ENCODE measurements around the gene PICK1.
A peak's percentile ranks its signal among the peaks of the same experiment; 100 is the strongest.
"Not testable (repeated sequence)": the region's sequence is repeated elsewhere in the genome, so short reads cannot be mapped to it uniquely, and the experiment has no call there.

The PICK1 gene

GRCh38 chr22:38031491-38031890 lies 25.7 kb upstream of the PICK1 start:
- Histone ChIP-seq H3K9me3 (ENCODE audit: control insufficient read depth, low read length) (no peaks in the 10 kb centered on the region), H3K27me3 (ENCODE audit: control insufficient read depth, insufficient read depth, low read length, poor library complexity, severe bottlenecking) (no peaks in the 10 kb centered on the region), H3K4me1 (ENCODE audit: control insufficient read depth, insufficient read depth, low read length) (peaks cover 57% of the 10 kb centered on the region), H3K36me3 (ENCODE audit: control insufficient read depth, insufficient read depth, low read length) (no peaks in the 10 kb centered on the region), H3K27ac (ENCODE audit: insufficient read depth, low read depth, low read length, poor library complexity, severe bottlenecking) (no peak overlapping the region), H3K4me3 (ENCODE audit: insufficient read depth, low read depth, low read length) (no peak overlapping the region)
- WGBS, 2 experiments, result 91 to 93% methylated on average over 12 of the region's 12 CpGs

GRCh38 chr22:38032681-38033521 lies 24.3 kb upstream of the PICK1 start:
- Histone ChIP-seq H3K9me3 (ENCODE audit: control insufficient read depth, low read length) (no peaks in the 10 kb centered on the region), H3K4me1 (ENCODE audit: control insufficient read depth, insufficient read depth, low read length) (peaks cover 49% of the 10 kb centered on the region), H3K27me3 (ENCODE audit: control insufficient read depth, insufficient read depth, low read length, poor library complexity, severe bottlenecking) (no peaks in the 10 kb centered on the region), H3K27ac (ENCODE audit: insufficient read depth, low read depth, low read length, poor library complexity, severe bottlenecking) (no peak overlapping the region), H3K4me3 (ENCODE audit: insufficient read depth, low read depth, low read length) (no peak overlapping the region), H3K36me3 (ENCODE audit: control insufficient read depth, insufficient read depth, low read length) (no peaks in the 10 kb centered on the region)
- WGBS, 2 experiments, result 94 to 95% methylated on average over 19 of the region's 19 CpGs

DNA sequence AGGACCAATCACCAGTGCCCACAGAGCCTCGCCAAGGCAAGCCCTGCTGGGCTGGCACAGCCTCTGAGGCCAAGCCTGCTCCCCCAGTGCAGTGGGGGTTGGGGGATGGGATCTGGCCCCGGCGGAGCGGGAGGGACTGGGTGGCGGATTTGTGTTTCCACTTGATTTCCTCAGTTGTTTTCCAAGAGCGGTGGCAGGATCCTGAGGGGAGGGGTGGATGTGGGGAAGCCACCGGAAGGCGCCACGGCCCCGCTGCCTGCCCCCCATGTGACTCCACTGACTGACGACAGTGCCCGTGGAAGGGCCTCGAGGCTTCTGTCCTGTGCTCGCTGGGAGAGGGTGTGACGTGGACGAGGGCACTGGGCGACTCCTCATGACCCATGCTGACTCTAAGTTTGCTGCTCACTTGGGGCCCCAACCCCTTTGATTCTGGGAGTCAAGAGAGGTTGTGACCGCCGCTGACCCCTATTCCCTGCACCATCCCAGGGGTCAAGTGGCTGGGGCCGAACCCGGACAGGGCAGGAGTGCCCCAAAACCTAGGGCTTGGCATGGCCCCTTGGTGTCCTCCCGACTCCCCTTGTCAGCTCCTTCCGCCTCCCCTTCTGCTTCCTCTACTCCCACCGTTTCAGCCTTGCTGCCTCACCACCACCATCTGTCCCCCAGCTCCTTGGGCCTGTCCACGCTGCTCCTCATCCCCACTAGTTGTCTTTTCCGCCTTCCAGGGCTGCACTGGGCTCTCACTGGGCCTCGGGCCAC lies 23.5 kb upstream of the PICK1 start:
- peak overlapping the region; percentile 67 for H3K27ac ChIP-seq (ENCODE audit: insufficient read depth, low read depth, low read length, poor library complexity, severe bottlenecking)
- H3K9me3 ChIP-seq (ENCODE audit: control insufficient read depth, low read length), result no peaks in the 10 kb centered on the region
- WGBS, 2 experiments, result 85 to 87% methylated on average over 27 of the region's 27 CpGs
- H3K4me1 ChIP-seq (ENCODE audit: control insufficient read depth, insufficient read depth, low read length), result peaks cover 46% of the 10 kb centered on the region
- no peak overlapping the region for H3K4me3 ChIP-seq (ENCODE audit: insufficient read depth, low read depth, low read length)
- no peaks in the 10 kb centered on the region for H3K27me3 ChIP-seq (ENCODE audit: control insufficient read depth, insufficient read depth, low read length, poor library complexity, severe bottlenecking)
- no peaks in the 10 kb centered on the region for H3K36me3 ChIP-seq (ENCODE audit: control insufficient read depth, insufficient read depth, low read length)

- WGBS, 2 experiments, result 21 to 26% methylated on average over 15 of the region's 15 CpGs
- no peak overlapping the region for H3K4me3 ChIP-seq (ENCODE audit: insufficient read depth, low read depth, low read length)
- H3K4me1 ChIP-seq (ENCODE audit: control insufficient read depth, insufficient read depth, low read length), result peaks cover 46% of the 10 kb centered on the region
- no peaks in the 10 kb centered on the region for H3K9me3 ChIP-seq (ENCODE audit: control insufficient read depth, low read length)
- no peaks in the 10 kb centered on the region for H3K36me3 ChIP-seq (ENCODE audit: control insufficient read depth, insufficient read depth, low read length)
- H3K27ac ChIP-seq (ENCODE audit: insufficient read depth, low read depth, low read length, poor library complexity, severe bottlenecking), result peak overlapping the region; percentile 67
- H3K27me3 ChIP-seq (ENCODE audit: control insufficient read depth, insufficient read depth, low read length, poor library complexity, severe bottlenecking), result no peaks in the 10 kb centered on the region
These were observed 22.8 kb upstream of the PICK1 start for GRCh38 chr22:38034278-38034882.

- H3K4me1 ChIP-seq (ENCODE audit: control insufficient read depth, insufficient read depth, low read length), result peaks cover 46% of the 10 kb centered on the region
- WGBS, 2 experiments, result 73 to 75% methylated on average over 11 of the region's 11 CpGs
These were observed 22.2 kb upstream of the PICK1 start for GRCh38 chr22:38034884-38035529.

GRCh38 chr22:38035530-38035885 lies 21.7 kb upstream of the PICK1 start:
- H3K4me1 ChIP-seq (ENCODE audit: control insufficient read depth, insufficient read depth, low read length), result peaks cover 44% of the 10 kb centered on the region
- H3K36me3 ChIP-seq (ENCODE audit: control insufficient read depth, insufficient read depth, low read length), result no peaks in the 10 kb centered on the region
- no peaks in the 10 kb centered on the region for H3K27me3 ChIP-seq (ENCODE audit: control insufficient read depth, insufficient read depth, low read length, poor library complexity, severe bottlenecking)
- H3K4me3 ChIP-seq (ENCODE audit: insufficient read depth, low read depth, low read length), result no peak overlapping the region
- H3K9me3 ChIP-seq (ENCODE audit: control insufficient read depth, low read length), result no peaks in the 10 kb centered on the region
- WGBS, 2 experiments, result 83 to 87% methylated on average over 9 of the region's 9 CpGs
- no peak overlapping the region for H3K27ac ChIP-seq (ENCODE audit: insufficient read depth, low read depth, low read length, poor library complexity, severe bottlenecking)

More at GRCh38 chr22:38034884-38035529, 22.2 kb upstream of the PICK1 start:
- no peak overlapping the region for H3K27ac ChIP-seq (ENCODE audit: insufficient read depth, low read depth, low read length, poor library complexity, severe bottlenecking)
- H3K27me3 ChIP-seq (ENCODE audit: control insufficient read depth, insufficient read depth, low read length, poor library complexity, severe bottlenecking), result no peaks in the 10 kb centered on the region
- H3K4me3 ChIP-seq (ENCODE audit: insufficient read depth, low read depth, low read length), result no peak overlapping the region
- no peaks in the 10 kb centered on the region for H3K36me3 ChIP-seq (ENCODE audit: control insufficient read depth, insufficient read depth, low read length)
- no peaks in the 10 kb centered on the region for H3K9me3 ChIP-seq (ENCODE audit: control insufficient read depth, low read length)

- 84 to 85% methylated on average over 10 of the region's 10 CpGs for WGBS, 2 experiments
These were observed 20.7 kb upstream of the PICK1 start for GRCh38 chr22:38036392-38037062.

DNA sequence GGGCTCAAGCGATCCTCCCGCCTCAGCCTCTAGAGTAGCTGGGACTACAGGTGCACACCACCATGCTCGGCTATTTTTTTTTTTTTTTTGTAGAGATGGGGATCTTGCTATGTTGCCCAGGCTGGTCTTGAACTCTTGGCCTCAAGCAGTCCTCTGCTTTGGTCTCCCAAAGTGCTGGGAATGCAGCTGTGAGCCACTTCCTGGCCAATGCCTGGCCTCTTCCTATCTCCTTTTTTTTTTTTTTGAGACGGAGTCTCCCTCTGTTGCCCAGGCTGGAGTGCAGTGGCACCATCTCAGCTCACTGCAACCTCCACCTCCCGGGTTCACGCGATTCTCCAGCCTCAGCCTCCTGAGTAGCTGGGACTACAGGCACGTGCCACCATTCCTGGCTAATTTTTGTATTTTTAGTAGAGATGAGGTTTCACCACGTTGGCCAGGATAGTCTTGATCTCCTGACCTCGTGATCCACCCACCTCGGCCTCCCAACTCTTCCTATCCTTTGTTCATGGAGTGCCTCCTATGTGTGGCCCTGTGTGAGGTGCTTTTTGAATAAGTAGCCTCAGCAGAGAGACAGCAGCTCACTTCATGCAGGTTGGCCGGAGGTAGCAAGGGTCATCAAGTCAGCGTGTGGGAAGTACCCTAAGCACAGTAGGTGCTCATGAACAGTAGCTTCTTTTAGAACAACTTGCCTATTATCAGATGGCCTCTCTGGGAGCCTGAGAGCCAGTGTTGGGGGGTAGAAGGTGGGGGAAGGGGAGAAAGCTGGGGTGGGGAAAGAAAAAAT lies 19.6 kb upstream of the PICK1 start:
- H3K9me3 ChIP-seq (ENCODE audit: control insufficient read depth, low read length); H3K27me3 ChIP-seq (ENCODE audit: control insufficient read depth, insufficient read depth, low read length, poor library complexity, severe bottlenecking); H3K36me3 ChIP-seq (ENCODE audit: control insufficient read depth, insufficient read depth, low read length); H3K27ac ChIP-seq (ENCODE audit: insufficient read depth, low read depth, low read length, poor library complexity, severe bottlenecking); H3K4me3 ChIP-seq (ENCODE audit: insufficient read depth, low read depth, low read length): not testable (repeated sequence)
- peaks cover 35% of the 10 kb centered on the region for H3K4me1 ChIP-seq (ENCODE audit: control insufficient read depth, insufficient read depth, low read length)
- WGBS, 2 experiments, result 90 to 93% methylated on average over 13 of the region's 13 CpGs

More at GRCh38 chr22:38036392-38037062, 20.7 kb upstream of the PICK1 start:
- Histone ChIP-seq H3K4me1 (ENCODE audit: control insufficient read depth, insufficient read depth, low read length) (peaks cover 35% of the 10 kb centered on the region), H3K27me3 (ENCODE audit: control insufficient read depth, insufficient read depth, low read length, poor library complexity, severe bottlenecking) (no peaks in the 10 kb centered on the region), H3K36me3 (ENCODE audit: control insufficient read depth, insufficient read depth, low read length) (no peaks in the 10 kb centered on the region), H3K9me3 (ENCODE audit: control insufficient read depth, low read length) (no peaks in the 10 kb centered on the region), H3K27ac (ENCODE audit: insufficient read depth, low read depth, low read length, poor library complexity, severe bottlenecking) (no peak overlapping the region), H3K4me3 (ENCODE audit: insufficient read depth, low read depth, low read length) (no peak overlapping the region)

DNA sequence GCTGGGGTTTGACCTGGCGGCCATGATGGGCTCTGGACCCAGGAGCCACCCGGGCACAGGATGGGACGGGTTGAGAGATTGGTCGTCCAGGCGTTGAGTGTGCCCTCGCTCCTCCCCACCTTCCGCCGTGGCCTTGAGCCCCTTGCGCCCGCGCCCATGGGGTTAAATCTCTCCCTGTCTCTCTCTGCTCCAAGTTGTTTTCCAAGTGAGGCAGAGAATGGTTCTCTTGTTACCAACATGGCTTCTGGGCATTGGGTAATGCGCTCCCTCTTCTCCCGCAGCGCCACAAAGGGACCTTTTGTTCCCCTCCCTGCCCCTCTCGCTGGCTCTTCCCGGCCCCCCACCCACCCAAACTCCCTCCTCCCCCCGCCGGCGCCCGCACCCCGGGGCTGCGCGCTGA lies 18.8 kb upstream of the PICK1 start:
- Histone ChIP-seq H3K4me1 (ENCODE audit: control insufficient read depth, insufficient read depth, low read length) (peaks cover 30% of the 10 kb centered on the region), H3K27me3 (ENCODE audit: control insufficient read depth, insufficient read depth, low read length, poor library complexity, severe bottlenecking) (no peaks in the 10 kb centered on the region), H3K36me3 (ENCODE audit: control insufficient read depth, insufficient read depth, low read length) (no peaks in the 10 kb centered on the region), H3K9me3 (ENCODE audit: control insufficient read depth, low read length) (no peaks in the 10 kb centered on the region), H3K4me3 (ENCODE audit: insufficient read depth, low read depth, low read length) (no peak overlapping the region), H3K27ac (ENCODE audit: insufficient read depth, low read depth, low read length, poor library complexity, severe bottlenecking) (no peak overlapping the region)
- WGBS, 2 experiments, result 95 to 96% methylated on average over 22 to 23 of the region's 23 CpGs

Measured in ectodermal cell (in vitro differentiated cells).